CD4-positive, alpha-beta T cell treated with Interleukin-21 for 1 hour (primary cell): ENCODE measurements around the gene NT5C1A.

Source experiments
- DNase-seq: peaks from one replicate; pipeline ENCODE4 v3.0.0-alpha.2; 2020

Gene NT5C1A

GRCh38 chr1:39657923-39658485, 13.9 kb downstream of the NT5C1A start:
- peak; percentile 65 for DNase-seq

GRCh38 chr1:39657402-39657801, 14.5 kb downstream of the NT5C1A start:
- no peak for DNase-seq

- DNase-seq = no peak
Measured at GRCh38 chr1:39656391-39656790, 15.5 kb downstream of the NT5C1A start.

GRCh38 chr1:39655578-39656268, 16.2 kb downstream of the NT5C1A start:
- no peak for DNase-seq

GRCh38 chr1:39654291-39654690, 17.6 kb downstream of the NT5C1A start:
- no peak for DNase-seq

- DNase-seq = peak; percentile 74
Measured at GRCh38 chr1:39653546-39654031, 18.3 kb downstream of the NT5C1A start.

GRCh38 chr1:39652554-39652953, 19.4 kb downstream of the NT5C1A start:
- DNase-seq = no peak

GRCh38 chr1:39652105-39652504, 19.8 kb downstream of the NT5C1A start:
- DNase-seq = no peak

GRCh38 chr1:39650431-39650830, 21.5 kb downstream of the NT5C1A start:
- DNase-seq = no peak

- no peak for DNase-seq
Measured at GRCh38 chr1:39649636-39650185, 22.2 kb downstream of the NT5C1A start.

- no peak for DNase-seq
Measured at GRCh38 chr1:39648496-39648895, 23.4 kb downstream of the NT5C1A start.

- no peak for DNase-seq
Measured at GRCh38 chr1:39647247-39647646, 24.7 kb downstream of the NT5C1A start.

- no peak for DNase-seq
Measured at GRCh38 chr1:39646232-39647081, 25.4 kb downstream of the NT5C1A start.

GRCh38 chr1:39645411-39646043, 26.4 kb downstream of the NT5C1A start:
- DNase-seq = no peak

- no peak for DNase-seq
Measured at GRCh38 chr1:39643705-39644104, 28.2 kb downstream of the NT5C1A start.

GRCh38 chr1:39642796-39643195, 29.1 kb downstream of the NT5C1A start:
- no peak for DNase-seq

- DNase-seq = no peak
Measured at GRCh38 chr1:39640861-39641260, 31.0 kb downstream of the NT5C1A start.

- DNase-seq = peak; percentile 62
Measured at GRCh38 chr1:39639305-39640130, 32.4 kb downstream of the NT5C1A start, which contains the start of gene HEYL. Gene HEYL, minus strand, starts transcription at chr1:39639643. Its CDS starts 18 bp downstream, at chr1:39639625.

- no peak for DNase-seq
Measured at GRCh38 chr1:39638965-39639304, 33.0 kb downstream of the NT5C1A start.

- DNase-seq = no peak
Measured at GRCh38 chr1:39637361-39637760, 34.5 kb downstream of the NT5C1A start.

GRCh38 chr1:39635871-39636210, 36.1 kb downstream of the NT5C1A start:
- DNase-seq = no peak

- DNase-seq = no peak
Measured at GRCh38 chr1:39635205-39635870, 36.6 kb downstream of the NT5C1A start.
